Measurements from ENCODE around the gene PIPOX.
"Not testable (repeated sequence)": the region's sequence is repeated elsewhere in the genome, so short reads cannot be mapped to it uniquely, and the experiment has no call there.

Gene PIPOX

DNA sequence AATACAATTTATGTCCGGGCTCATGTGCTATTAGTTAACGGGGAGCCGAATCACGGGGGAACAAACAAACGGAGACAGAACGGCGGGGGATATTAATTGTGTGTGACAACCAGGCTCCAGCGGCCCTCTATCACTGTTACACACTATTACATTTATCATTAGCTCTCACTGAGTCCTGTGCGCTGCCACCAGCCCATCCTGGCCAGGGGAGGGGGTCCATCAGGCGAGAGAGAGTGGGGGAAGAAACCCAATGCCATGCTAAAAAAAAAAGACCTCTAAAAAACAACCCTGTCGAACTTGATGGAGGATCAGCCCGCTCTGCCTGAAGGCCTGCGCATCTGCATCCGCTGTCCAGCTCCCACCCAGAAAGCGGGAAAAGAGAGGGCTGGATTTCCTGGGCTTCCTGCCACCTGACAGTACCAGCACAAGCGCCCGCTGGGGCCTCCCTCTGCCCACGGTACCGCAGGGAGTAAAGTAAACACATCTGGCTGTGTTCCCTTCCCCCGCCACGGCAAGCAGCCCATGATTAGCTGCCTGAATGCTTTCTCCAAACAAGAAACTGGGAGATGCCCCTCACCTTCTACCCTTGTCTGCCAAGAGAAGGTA is 41.7 kb downstream of the PIPOX start:
- Histone ChIP-seq H3F3A (ENCODE audit: control insufficient read depth, insufficient read depth) (no peaks in the 10 kb centered on the region), H3K4me2 (ENCODE audit: low read length) (no peak overlapping the region), H3K27me3 (ENCODE audit: control insufficient read depth, low read length) (no peaks in the 10 kb centered on the region), H4K20me1 (ENCODE audit: control insufficient read depth, insufficient read depth, low read depth, low read length) (0 out of 2 replicates have a peak, but pooled peaks cover 4% of the 10 kb centered on the region), H3K9me2 (replicated peaks; ENCODE audit: control insufficient read depth, low read length) (no peaks in the 10 kb centered on the region), H3K36me3 (ENCODE audit: control insufficient read depth, low read length) (peaks cover 32% of the 10 kb centered on the region), H3K4me3 (ENCODE audit: low read length) (no peak overlapping the region), H3K27ac (ENCODE audit: low read depth, low read length) (no peak overlapping the region), H3K4me1 (ENCODE audit: control insufficient read depth, low read length) (no peaks in the 10 kb centered on the region), H3K79me2 (ENCODE audit: control insufficient read depth, low read length) (no peaks in the 10 kb centered on the region), H3K9me3 (ENCODE audit: control insufficient read depth, insufficient read depth, low read length) (no peaks in the 10 kb centered on the region)
- TF ChIP-seq EZH2phosphoT487 (IDR thresholded peaks at IDR 0.05; ENCODE audit: borderline replicate concordance, low read length), result no peak
- TF ChIP-seq, protein P1, sequence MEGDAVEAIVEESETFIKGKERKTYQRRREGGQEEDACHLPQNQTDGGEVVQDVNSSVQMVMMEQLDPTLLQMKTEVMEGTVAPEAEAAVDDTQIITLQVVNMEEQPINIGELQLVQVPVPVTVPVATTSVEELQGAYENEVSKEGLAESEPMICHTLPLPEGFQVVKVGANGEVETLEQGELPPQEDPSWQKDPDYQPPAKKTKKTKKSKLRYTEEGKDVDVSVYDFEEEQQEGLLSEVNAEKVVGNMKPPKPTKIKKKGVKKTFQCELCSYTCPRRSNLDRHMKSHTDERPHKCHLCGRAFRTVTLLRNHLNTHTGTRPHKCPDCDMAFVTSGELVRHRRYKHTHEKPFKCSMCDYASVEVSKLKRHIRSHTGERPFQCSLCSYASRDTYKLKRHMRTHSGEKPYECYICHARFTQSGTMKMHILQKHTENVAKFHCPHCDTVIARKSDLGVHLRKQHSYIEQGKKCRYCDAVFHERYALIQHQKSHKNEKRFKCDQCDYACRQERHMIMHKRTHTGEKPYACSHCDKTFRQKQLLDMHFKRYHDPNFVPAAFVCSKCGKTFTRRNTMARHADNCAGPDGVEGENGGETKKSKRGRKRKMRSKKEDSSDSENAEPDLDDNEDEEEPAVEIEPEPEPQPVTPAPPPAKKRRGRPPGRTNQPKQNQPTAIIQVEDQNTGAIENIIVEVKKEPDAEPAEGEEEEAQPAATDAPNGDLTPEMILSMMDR (IDR thresholded peaks at IDR 0.05; ENCODE audit: low read depth, low read length, poor library complexity, severe bottlenecking), result no peak

DNA sequence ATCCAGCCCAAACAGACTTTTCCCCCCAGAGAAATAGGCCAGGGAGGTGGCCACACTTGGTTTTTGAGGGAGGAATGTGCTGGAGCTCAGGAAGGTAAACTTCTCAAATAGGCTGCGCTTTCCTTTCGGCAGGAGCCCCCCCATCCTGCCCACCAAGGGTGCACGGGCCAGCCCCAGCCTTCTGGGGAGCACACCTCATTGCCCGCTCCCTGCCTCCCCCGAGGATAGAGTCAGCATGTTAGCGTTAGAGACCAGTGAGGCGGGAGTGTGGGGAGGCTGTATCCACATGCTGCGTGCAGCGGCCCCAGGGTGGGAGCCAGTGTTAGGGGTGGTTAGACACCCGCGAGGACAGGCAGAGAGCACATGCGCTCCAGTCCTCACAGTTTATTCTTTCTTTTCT is 42.3 kb downstream of the PIPOX start:
- H3K27me3 ChIP-seq (ENCODE audit: control insufficient read depth, low read length), result no peaks in the 10 kb centered on the region
- H3K27ac ChIP-seq (ENCODE audit: low read depth, low read length), result no peak overlapping the region
- no peak overlapping the region for H3K4me3 ChIP-seq (ENCODE audit: low read length)
- H3F3A ChIP-seq (ENCODE audit: control insufficient read depth, insufficient read depth), result no peaks in the 10 kb centered on the region
- no peaks in the 10 kb centered on the region for H3K9me3 ChIP-seq (ENCODE audit: control insufficient read depth, insufficient read depth, low read length)
- H3K9me2 ChIP-seq (replicated peaks; ENCODE audit: control insufficient read depth, low read length), result no peaks in the 10 kb centered on the region
- H4K20me1 ChIP-seq (ENCODE audit: control insufficient read depth, insufficient read depth, low read depth, low read length), result 0 out of 2 replicates have a peak, but pooled peaks cover 4% of the 10 kb centered on the region
- H3K4me2 ChIP-seq (ENCODE audit: low read length), result no peak overlapping the region
- no peaks in the 10 kb centered on the region for H3K79me2 ChIP-seq (ENCODE audit: control insufficient read depth, low read length)
- no peaks in the 10 kb centered on the region for H3K4me1 ChIP-seq (ENCODE audit: control insufficient read depth, low read length)
- TF ChIP-seq EZH2phosphoT487 (IDR thresholded peaks at IDR 0.05; ENCODE audit: borderline replicate concordance, low read length), result no peak
- TF ChIP-seq, protein P1 (IDR thresholded peaks at IDR 0.05; ENCODE audit: low read depth, low read length, poor library complexity, severe bottlenecking), result no peak
- peaks cover 38% of the 10 kb centered on the region for H3K36me3 ChIP-seq (ENCODE audit: control insufficient read depth, low read length)

DNA sequence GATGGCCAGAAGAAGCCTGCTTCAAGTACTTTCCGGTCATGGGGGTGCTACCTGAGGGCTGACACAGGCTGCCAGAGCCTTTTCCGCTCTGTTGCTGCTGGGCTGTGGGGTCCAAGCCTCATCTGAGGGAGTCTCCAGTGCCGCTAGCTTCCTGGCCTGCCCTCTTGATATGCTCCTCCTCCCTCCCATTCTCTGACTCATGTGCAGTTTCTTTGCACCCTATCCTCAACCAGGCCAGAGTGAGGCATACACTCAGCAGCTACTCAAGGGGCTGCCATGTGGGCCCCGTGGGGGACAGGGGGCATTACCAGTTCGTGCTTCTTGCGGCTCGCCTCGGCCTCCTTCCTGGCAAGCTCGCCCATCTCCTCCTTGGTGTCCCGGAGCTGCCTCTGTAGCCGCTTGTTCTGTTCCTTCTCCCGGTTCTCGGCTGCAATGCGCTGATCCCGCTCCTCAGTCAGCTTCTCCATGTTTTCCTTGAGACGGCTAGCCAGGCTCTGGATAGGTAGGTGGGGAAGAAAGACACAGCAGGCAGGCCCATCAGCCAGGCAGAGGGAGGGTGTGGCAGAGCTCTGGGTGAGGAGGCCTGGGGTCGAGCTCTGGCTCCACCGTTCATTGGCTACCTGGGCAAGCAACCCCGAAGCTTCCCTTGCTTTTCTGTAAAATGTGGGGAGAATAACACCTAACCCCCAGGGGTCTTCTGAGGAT is 43.8 kb downstream of the PIPOX start:
- Histone ChIP-seq H3K9me3 (ENCODE audit: control insufficient read depth, insufficient read depth, low read length) (no peaks in the 10 kb centered on the region), H3K27ac (ENCODE audit: low read depth, low read length) (no peak overlapping the region), H3K4me1 (ENCODE audit: control insufficient read depth, low read length) (no peaks in the 10 kb centered on the region)

DNA sequence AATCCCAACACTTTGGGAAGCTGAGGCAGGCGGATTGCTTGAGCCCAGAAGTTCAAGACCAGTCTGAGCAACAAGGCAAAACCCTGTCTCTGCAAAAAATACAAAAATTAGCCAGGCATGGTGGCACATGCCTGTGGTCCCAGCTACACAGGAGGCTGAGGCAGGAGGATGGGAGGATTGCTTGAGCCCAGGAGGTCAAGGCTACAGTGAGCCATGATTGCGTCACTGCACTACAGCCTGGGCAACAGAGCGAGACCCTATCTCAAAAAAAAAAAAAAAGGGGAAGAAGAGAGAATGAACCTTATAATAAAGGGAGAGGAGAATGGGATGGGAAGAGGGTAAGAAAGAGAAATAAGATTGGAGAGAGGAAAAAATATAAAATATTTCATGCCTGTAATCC is 45.8 kb downstream of the PIPOX start:
- H3K79me2 ChIP-seq (ENCODE audit: control insufficient read depth, low read length); H3F3A ChIP-seq (ENCODE audit: control insufficient read depth, insufficient read depth); H3K4me1 ChIP-seq (ENCODE audit: control insufficient read depth, low read length); H3K4me2 ChIP-seq (ENCODE audit: low read length); H3K27me3 ChIP-seq (ENCODE audit: control insufficient read depth, low read length); H3K9me2 ChIP-seq (replicated peaks; ENCODE audit: control insufficient read depth, low read length); H3K27ac ChIP-seq (ENCODE audit: low read depth, low read length); H3K9me3 ChIP-seq (ENCODE audit: control insufficient read depth, insufficient read depth, low read length); H4K20me1 ChIP-seq (ENCODE audit: control insufficient read depth, insufficient read depth, low read depth, low read length); H3K4me3 ChIP-seq (ENCODE audit: low read length): not testable (repeated sequence)
- peaks cover 55% of the 10 kb centered on the region for H3K36me3 ChIP-seq (ENCODE audit: control insufficient read depth, low read length)

More for the DNA sequence above, 43.8 kb downstream of the PIPOX start:
- no peaks in the 10 kb centered on the region for H3K9me2 ChIP-seq (replicated peaks; ENCODE audit: control insufficient read depth, low read length)
- no peak overlapping the region for H3K4me3 ChIP-seq (ENCODE audit: low read length)
- no peaks in the 10 kb centered on the region for H3K79me2 ChIP-seq (ENCODE audit: control insufficient read depth, low read length)
- no peaks in the 10 kb centered on the region for H3K27me3 ChIP-seq (ENCODE audit: control insufficient read depth, low read length)
- no peaks in the 10 kb centered on the region for H3F3A ChIP-seq (ENCODE audit: control insufficient read depth, insufficient read depth)
- H3K36me3 ChIP-seq (ENCODE audit: control insufficient read depth, low read length), result peaks cover 43% of the 10 kb centered on the region
- H3K4me2 ChIP-seq (ENCODE audit: low read length), result no peak overlapping the region
- TF ChIP-seq, protein P1 (IDR thresholded peaks at IDR 0.05; ENCODE audit: low read depth, low read length, poor library complexity, severe bottlenecking), result no peak
- TF ChIP-seq EZH2phosphoT487 (IDR thresholded peaks at IDR 0.05; ENCODE audit: borderline replicate concordance, low read length), result no peak
- 0 out of 2 replicates have a peak, but pooled peaks cover 4% of the 10 kb centered on the region for H4K20me1 ChIP-seq (ENCODE audit: control insufficient read depth, insufficient read depth, low read depth, low read length)

Data from DOHH2 (cell line).